ENCODE data around the gene CPED1. TPM values are rescaled to one million over a fixed set of nuclear protein-coding genes. Genes with fewer than 3 reads are reported as not detected.

Gene CPED1
- total RNA-seq, 1 donor from 2014 or later = not detected

GRCh38 chr7:120997882-120998474 is 9.5 kb downstream of the CPED1 start:
- no peaks in the 10 kb centered on the region for H3K4me1 Mint-ChIP-seq
- Histone ChIP-seq H3K79me2 (ENCODE audit: low read depth) (no peaks in the 10 kb centered on the region), H3F3A (ENCODE audit: low read depth) (no peaks in the 10 kb centered on the region), H3K4me1 (no peaks in the 10 kb centered on the region), H3K27me3 (no peaks in the 10 kb centered on the region), H3K36me3 (no peaks in the 10 kb centered on the region), H3K27ac (no peak overlapping the region), H3K9me3 (ENCODE audit: low read depth) (no peaks in the 10 kb centered on the region), H3K4me3 (no peak overlapping the region), H4K20me1 (ENCODE audit: low read depth) (no peaks in the 10 kb centered on the region), H3K4me2 (no peak overlapping the region), H2AFZ (replicated peaks) (no peak overlapping the region), H3K9ac (no peak overlapping the region)
- H3K27me3 Mint-ChIP-seq (ENCODE audit: insufficient read depth, low read depth) = no peaks in the 10 kb centered on the region
- H3K27ac Mint-ChIP-seq = no peak overlapping the region
- no peaks in the 10 kb centered on the region for H3K36me3 Mint-ChIP-seq
- DNase-seq (ENCODE audit: low spot score) = no peak
- no peaks in the 10 kb centered on the region for H3K9me3 Mint-ChIP-seq
- H3K4me3 Mint-ChIP-seq = no peak overlapping the region
- TF ChIP-seq CTCF (IDR thresholded peaks at IDR 0.05) (no peak), EZH2 (IDR thresholded peaks at IDR 0.05) (no peak), EZH2phosphoT487 (IDR thresholded peaks at IDR 0.05) (no peak)

GRCh38 chr7:120998520-120998919 is 10.0 kb downstream of the CPED1 start:
- Histone ChIP-seq H3K79me2 (ENCODE audit: low read depth) (no peaks in the 10 kb centered on the region), H3K27ac (no peak overlapping the region), H3K9ac (no peak overlapping the region), H3K4me3 (no peak overlapping the region), H3K27me3 (no peaks in the 10 kb centered on the region), H3K36me3 (no peaks in the 10 kb centered on the region), H3K4me2 (no peak overlapping the region), H4K20me1 (ENCODE audit: low read depth) (no peaks in the 10 kb centered on the region), H2AFZ (replicated peaks) (no peak overlapping the region), H3F3A (ENCODE audit: low read depth) (no peaks in the 10 kb centered on the region), H3K4me1 (no peaks in the 10 kb centered on the region), H3K9me3 (ENCODE audit: low read depth) (no peaks in the 10 kb centered on the region)
- TF ChIP-seq EZH2 (IDR thresholded peaks at IDR 0.05) = no peak
- no peak for TF ChIP-seq CTCF (IDR thresholded peaks at IDR 0.05)
- no peak for TF ChIP-seq EZH2phosphoT487 (IDR thresholded peaks at IDR 0.05)
- Mint-ChIP-seq H3K27me3 (ENCODE audit: insufficient read depth, low read depth) (peaks cover 2% of the 10 kb centered on the region), H3K9me3 (no peaks in the 10 kb centered on the region), H3K4me1 (no peaks in the 10 kb centered on the region), H3K36me3 (no peaks in the 10 kb centered on the region), H3K27ac (no peak overlapping the region), H3K4me3 (no peak overlapping the region)
- DNase-seq (ENCODE audit: low spot score) = no peak

- H3K36me3 Mint-ChIP-seq = no peaks in the 10 kb centered on the region
- H3K4me3 Mint-ChIP-seq = no peak overlapping the region
- no peaks in the 10 kb centered on the region for H3K9me3 Mint-ChIP-seq
- Histone ChIP-seq H3K9me3 (ENCODE audit: low read depth) (no peaks in the 10 kb centered on the region), H3F3A (ENCODE audit: low read depth) (no peaks in the 10 kb centered on the region), H3K36me3 (no peaks in the 10 kb centered on the region), H3K4me3 (no peak overlapping the region), H3K4me2 (no peak overlapping the region), H2AFZ (replicated peaks) (no peak overlapping the region), H3K9ac (no peak overlapping the region), H3K79me2 (ENCODE audit: low read depth) (no peaks in the 10 kb centered on the region), H3K27me3 (no peaks in the 10 kb centered on the region), H4K20me1 (ENCODE audit: low read depth) (no peaks in the 10 kb centered on the region), H3K4me1 (no peaks in the 10 kb centered on the region), H3K27ac (no peak overlapping the region)
- no peak for TF ChIP-seq CTCF (IDR thresholded peaks at IDR 0.05)
- DNase-seq (ENCODE audit: low spot score) = no peak
- H3K27ac Mint-ChIP-seq = no peak overlapping the region
- H3K27me3 Mint-ChIP-seq (ENCODE audit: insufficient read depth, low read depth) = peaks cover 2% of the 10 kb centered on the region
- no peaks in the 10 kb centered on the region for H3K4me1 Mint-ChIP-seq
These were observed 10.6 kb downstream of the CPED1 start for GRCh38 chr7:120998996-120999565.
